WI38 (cell line): ENCODE data around the gene MALRD1.

Experiments used
- H3K4me3 ChIP-seq: 2 replicates; pipeline ENCODE4 v1.5.1; 2011; ENCODE audit warnings: low read depth, mild to moderate bottlenecking, control low read depth, low read length
- CTCF ChIP-seq: IDR thresholded peaks from 2 replicates; pipeline ENCODE4 v1.5.1; 2012; ENCODE audit warnings: low read depth, mild to moderate bottlenecking, control low read depth, low read length

Gene MALRD1

GRCh38 chr10:19572056-19572455 lies 523.5 kb downstream of the MALRD1 start:
- TF ChIP-seq CTCF = no peak

GRCh38 chr10:19576576-19576975 lies 528.0 kb downstream of the MALRD1 start:
- TF ChIP-seq CTCF = no peak
- H3K4me3 ChIP-seq = no peak overlapping the region

More at GRCh38 chr10:19572056-19572455, 523.5 kb downstream of the MALRD1 start:
- H3K4me3 ChIP-seq = no peak overlapping the region

- no peak for TF ChIP-seq CTCF
These were observed 528.8 kb downstream of the MALRD1 start for GRCh38 chr10:19577381-19577780.

GRCh38 chr10:19577807-19578206 lies 529.2 kb downstream of the MALRD1 start:
- no peak overlapping the region for H3K4me3 ChIP-seq
- no peak for TF ChIP-seq CTCF

More at GRCh38 chr10:19577381-19577780, 528.8 kb downstream of the MALRD1 start:
- no peak overlapping the region for H3K4me3 ChIP-seq

- TF ChIP-seq CTCF = no peak
- H3K4me3 ChIP-seq = no peak overlapping the region
These were observed 530.0 kb downstream of the MALRD1 start for GRCh38 chr10:19578571-19578970.

- no peak overlapping the region for H3K4me3 ChIP-seq
- TF ChIP-seq CTCF = no peak
These were observed 531.4 kb downstream of the MALRD1 start for GRCh38 chr10:19579761-19580545.

- TF ChIP-seq CTCF = no peak
- no peak overlapping the region for H3K4me3 ChIP-seq
These were observed 532.1 kb downstream of the MALRD1 start for GRCh38 chr10:19580691-19581090.
